ENCODE measurements around the gene UNC119. TPM values are rescaled to one million over a fixed set of nuclear protein-coding genes. Genes with fewer than 3 reads are reported as not detected.

The UNC119 gene
- total RNA-seq, 1 experiment from 2014 or later, result 68.4 TPM

- Histone ChIP-seq H3K27me3 (ENCODE audit: low read length) (0 out of 2 replicates have a peak, but pooled peaks cover 4% of the 10 kb centered on the region), H3K4me2 (ENCODE audit: low read length) (no peak overlapping the region), H2AFZ (ENCODE audit: low read length) (no peak overlapping the region), H3F3A (ENCODE audit: low read length, unreplicated experiment) (no peaks in the 10 kb centered on the region), H3K9me3 (ENCODE audit: low read length) (no peaks in the 10 kb centered on the region), H3K79me2 (ENCODE audit: low read length) (no peaks in the 10 kb centered on the region), H4K20me1 (ENCODE audit: low read length) (no peaks in the 10 kb centered on the region), H3K27ac (ENCODE audit: low read length) (no peak overlapping the region), H3K36me3 (ENCODE audit: low read depth, low read length) (no peaks in the 10 kb centered on the region), H3K9me2 (replicated peaks; ENCODE audit: low read length) (no peaks in the 10 kb centered on the region), H3K9ac (ENCODE audit: low read length) (no peak overlapping the region), H3K4me3 (ENCODE audit: low read length) (no peak overlapping the region), H3K4me1 (ENCODE audit: insufficient read depth, low read length) (no peaks in the 10 kb centered on the region)
- intact Hi-C loops (cut with micrococcal nuclease), result no loop called here
- POLR2A ChIA-PET (ENCODE audit: unreplicated experiment), result interaction anchor here (0.6 kb wide), 2 partner anchors 124 to 150 kb away, joined by 4 to 33 read pairs; partner anchors contain the start of gene POLDIP2
- no peak for ATAC-seq
- TF ChIP-seq EZH2phosphoT487 (IDR thresholded peaks at IDR 0.05; ENCODE audit: borderline replicate concordance, low read length) (no peak), EZH2 (IDR thresholded peaks at IDR 0.05; ENCODE audit: low read length, unreplicated experiment) (no peak)
- TF ChIP-seq, protein P1, sequence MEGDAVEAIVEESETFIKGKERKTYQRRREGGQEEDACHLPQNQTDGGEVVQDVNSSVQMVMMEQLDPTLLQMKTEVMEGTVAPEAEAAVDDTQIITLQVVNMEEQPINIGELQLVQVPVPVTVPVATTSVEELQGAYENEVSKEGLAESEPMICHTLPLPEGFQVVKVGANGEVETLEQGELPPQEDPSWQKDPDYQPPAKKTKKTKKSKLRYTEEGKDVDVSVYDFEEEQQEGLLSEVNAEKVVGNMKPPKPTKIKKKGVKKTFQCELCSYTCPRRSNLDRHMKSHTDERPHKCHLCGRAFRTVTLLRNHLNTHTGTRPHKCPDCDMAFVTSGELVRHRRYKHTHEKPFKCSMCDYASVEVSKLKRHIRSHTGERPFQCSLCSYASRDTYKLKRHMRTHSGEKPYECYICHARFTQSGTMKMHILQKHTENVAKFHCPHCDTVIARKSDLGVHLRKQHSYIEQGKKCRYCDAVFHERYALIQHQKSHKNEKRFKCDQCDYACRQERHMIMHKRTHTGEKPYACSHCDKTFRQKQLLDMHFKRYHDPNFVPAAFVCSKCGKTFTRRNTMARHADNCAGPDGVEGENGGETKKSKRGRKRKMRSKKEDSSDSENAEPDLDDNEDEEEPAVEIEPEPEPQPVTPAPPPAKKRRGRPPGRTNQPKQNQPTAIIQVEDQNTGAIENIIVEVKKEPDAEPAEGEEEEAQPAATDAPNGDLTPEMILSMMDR (conservative IDR thresholded peaks at IDR 0.05; ENCODE audit: low read depth, low read length), result no peak
- CTCF ChIA-PET, result no interaction called here
- BruUV-seq (replicated peaks), result no TSS peak
- no peak for DNase-seq
These were observed 45.5 kb downstream of the UNC119 start for GRCh38 chr17:28506763-28507487.

- Histone ChIP-seq H3K79me2 (ENCODE audit: low read length) (no peaks in the 10 kb centered on the region), H2AFZ (ENCODE audit: low read length) (no peak within 1 kb of the TSS), H3K36me3 (ENCODE audit: low read depth, low read length) (no peaks in the 10 kb centered on the region), H3K4me3 (ENCODE audit: low read length) (no peak within 1 kb of the TSS), H3F3A (ENCODE audit: low read length, unreplicated experiment) (no peaks in the 10 kb centered on the region), H3K27ac (ENCODE audit: low read length) (no peak within 1 kb of the TSS), H3K9ac (ENCODE audit: low read length) (no peak within 1 kb of the TSS), H3K4me2 (ENCODE audit: low read length) (no peak within 1 kb of the TSS), H3K9me3 (ENCODE audit: low read length) (no peaks in the 10 kb centered on the region), H4K20me1 (ENCODE audit: low read length) (no peaks in the 10 kb centered on the region), H3K27me3 (ENCODE audit: low read length) (0 out of 2 replicates have a peak, but pooled peaks cover 4% of the 10 kb centered on the region), H3K9me2 (replicated peaks; ENCODE audit: low read length) (no peaks in the 10 kb centered on the region), H3K4me1 (ENCODE audit: insufficient read depth, low read length) (no peaks in the 10 kb centered on the region)
- no TSS peak for BruUV-seq (replicated peaks)
- POLR2A ChIA-PET (ENCODE audit: unreplicated experiment), result interaction anchor here (0.6 kb wide), 1 partner anchor 124 kb away, joined by 33 read pairs; no protein-coding TSS in a partner anchor
- no peak for DNase-seq
- intact Hi-C loops (cut with micrococcal nuclease), result no loop called here
- TF ChIP-seq, protein P1 (conservative IDR thresholded peaks at IDR 0.05; ENCODE audit: low read depth, low read length), result no peak
- TF ChIP-seq EZH2 (IDR thresholded peaks at IDR 0.05; ENCODE audit: low read length, unreplicated experiment) (no peak), EZH2phosphoT487 (IDR thresholded peaks at IDR 0.05; ENCODE audit: borderline replicate concordance, low read length) (no peak)
- ATAC-seq, result no peak
- CTCF ChIA-PET, result no interaction called here
These were observed 46.3 kb downstream of the UNC119 start, which contains the start of gene FOXN1 for GRCh38 chr17:28505986-28506665. Gene FOXN1, plus strand, starts transcription at chr17:28506348. Its CDS starts 17,622 bp downstream, at chr17:28523970.
